Measurements from ENCODE around the gene PNP. TPM values are rescaled to one million over a fixed set of nuclear protein-coding genes. Genes with fewer than 3 reads are reported as not detected.

Gene PNP
- total RNA-seq, 1 experiment from 2014 or later, result 87.5 TPM

DNA sequence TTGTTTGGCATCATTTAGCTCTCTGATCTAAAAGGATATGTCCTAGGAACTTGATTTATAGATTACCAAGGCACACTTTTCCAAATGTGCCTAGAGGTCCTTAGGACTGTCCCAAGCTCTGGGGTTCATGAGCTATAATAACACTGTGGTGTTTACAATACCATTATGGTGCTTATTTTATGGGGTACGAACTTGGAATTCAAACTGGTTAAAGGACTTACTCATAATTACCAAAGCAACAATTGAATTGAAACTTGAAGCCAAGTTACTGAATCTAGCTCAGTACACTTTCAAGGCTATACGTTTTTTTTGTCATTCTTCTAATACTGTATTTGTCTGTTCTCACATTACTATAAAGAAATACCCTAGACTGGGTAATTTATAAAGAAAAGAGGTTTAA lies 46.3 kb upstream of the PNP start:
- no peak overlapping the region for H3K4ac ChIP-seq (ENCODE audit: low read depth, low read length)
- H3K27ac ChIP-seq (ENCODE audit: insufficient read length, low read depth, low read length), result no peak overlapping the region
- peaks cover 8% of the 10 kb centered on the region; the same call in 1 of the 2 replicates for H3K4me1 ChIP-seq (ENCODE audit: insufficient read depth, low read length)
- no peak overlapping the region for H3K56ac ChIP-seq (ENCODE audit: insufficient read length, low read depth, low read length)
- no peak overlapping the region for H4K91ac ChIP-seq (ENCODE audit: insufficient read length, low read depth, low read length)
- H4K8ac ChIP-seq (replicated peaks; ENCODE audit: insufficient read length, low read depth, low read length), result no peak overlapping the region
- no peak overlapping the region for H2AK5ac ChIP-seq (ENCODE audit: insufficient read length, low read length)
- no peak overlapping the region for H3T11ph ChIP-seq (ENCODE audit: low read length)
- H3K79me2 ChIP-seq (ENCODE audit: insufficient read depth, low read length), result no peaks in the 10 kb centered on the region
- H3K27me3 ChIP-seq (ENCODE audit: insufficient read depth, low read length), result no peaks in the 10 kb centered on the region
- no peak overlapping the region for H3K4me2 ChIP-seq (ENCODE audit: insufficient read depth, insufficient read length, low read length)
- H3K79me1 ChIP-seq (ENCODE audit: insufficient read depth, low read depth, low read length, poor library complexity, severe bottlenecking), result no peaks in the 10 kb centered on the region
- H3K14ac ChIP-seq (ENCODE audit: insufficient read depth, low read length), result no peak overlapping the region
- no peaks in the 10 kb centered on the region for H3K23me2 ChIP-seq (ENCODE audit: insufficient read length, low read depth, low read length, poor library complexity, severe bottlenecking)
- H4K5ac ChIP-seq (ENCODE audit: insufficient read length, low read depth, low read length), result no peak overlapping the region
- no peak overlapping the region for H3K9ac ChIP-seq (ENCODE audit: extremely low read depth, insufficient read length, low read length)
- no CpG with 5 or more reads among the region's 2 CpGs for WGBS (ENCODE audit: extremely low coverage, insufficient read length, low lambda C conversion rate)
- no peak overlapping the region for H2BK12ac ChIP-seq (ENCODE audit: insufficient read length, low read depth, low read length)
- Mint-ChIP-seq H3K4me1 (peaks cover 15 to 24% of the 10 kb centered on the region in 2 experiments), H3K9me3 (no peaks in the 10 kb centered on the region), H3K27ac (no peak overlapping the region), H3K4me3 (no peak overlapping the region), H3K36me3 (ENCODE audit: insufficient read depth in 1 of 3, low read depth in 3 of 3) (no peaks in the 10 kb centered on the region), H3K27me3 (ENCODE audit: low read depth) (no peaks in the 10 kb centered on the region)
- no peaks in the 10 kb centered on the region for H4K20me1 ChIP-seq (ENCODE audit: control insufficient read depth, insufficient read depth, insufficient read length)
- H2BK5ac ChIP-seq (ENCODE audit: insufficient read length, low read length), result no peak overlapping the region
- no peaks in the 10 kb centered on the region for H3K9me3 ChIP-seq (ENCODE audit: control insufficient read depth, low read depth, low read length)
- H2BK120ac ChIP-seq (ENCODE audit: low read depth, low read length, poor library complexity, severe bottlenecking), result no peak overlapping the region
- TF ChIP-seq, protein P1, sequence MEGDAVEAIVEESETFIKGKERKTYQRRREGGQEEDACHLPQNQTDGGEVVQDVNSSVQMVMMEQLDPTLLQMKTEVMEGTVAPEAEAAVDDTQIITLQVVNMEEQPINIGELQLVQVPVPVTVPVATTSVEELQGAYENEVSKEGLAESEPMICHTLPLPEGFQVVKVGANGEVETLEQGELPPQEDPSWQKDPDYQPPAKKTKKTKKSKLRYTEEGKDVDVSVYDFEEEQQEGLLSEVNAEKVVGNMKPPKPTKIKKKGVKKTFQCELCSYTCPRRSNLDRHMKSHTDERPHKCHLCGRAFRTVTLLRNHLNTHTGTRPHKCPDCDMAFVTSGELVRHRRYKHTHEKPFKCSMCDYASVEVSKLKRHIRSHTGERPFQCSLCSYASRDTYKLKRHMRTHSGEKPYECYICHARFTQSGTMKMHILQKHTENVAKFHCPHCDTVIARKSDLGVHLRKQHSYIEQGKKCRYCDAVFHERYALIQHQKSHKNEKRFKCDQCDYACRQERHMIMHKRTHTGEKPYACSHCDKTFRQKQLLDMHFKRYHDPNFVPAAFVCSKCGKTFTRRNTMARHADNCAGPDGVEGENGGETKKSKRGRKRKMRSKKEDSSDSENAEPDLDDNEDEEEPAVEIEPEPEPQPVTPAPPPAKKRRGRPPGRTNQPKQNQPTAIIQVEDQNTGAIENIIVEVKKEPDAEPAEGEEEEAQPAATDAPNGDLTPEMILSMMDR (conservative IDR thresholded peaks at IDR 0.05), result no peak
- no peak for DNase-seq
- no peak overlapping the region for H3K23ac ChIP-seq (ENCODE audit: insufficient read length, low read depth, low read length)
- H2AFZ ChIP-seq (ENCODE audit: low read length), result no peak overlapping the region
- no peak overlapping the region for H2BK15ac ChIP-seq (ENCODE audit: low read depth, low read length)
- H2BK20ac ChIP-seq (ENCODE audit: low read depth, low read length, poor library complexity, severe bottlenecking), result no peak overlapping the region
- no peak overlapping the region for H3K18ac ChIP-seq (ENCODE audit: insufficient read length, low read depth, low read length)

Measured in H9 (cell line).